ENCODE results near the gene WDFY4.

DNA sequence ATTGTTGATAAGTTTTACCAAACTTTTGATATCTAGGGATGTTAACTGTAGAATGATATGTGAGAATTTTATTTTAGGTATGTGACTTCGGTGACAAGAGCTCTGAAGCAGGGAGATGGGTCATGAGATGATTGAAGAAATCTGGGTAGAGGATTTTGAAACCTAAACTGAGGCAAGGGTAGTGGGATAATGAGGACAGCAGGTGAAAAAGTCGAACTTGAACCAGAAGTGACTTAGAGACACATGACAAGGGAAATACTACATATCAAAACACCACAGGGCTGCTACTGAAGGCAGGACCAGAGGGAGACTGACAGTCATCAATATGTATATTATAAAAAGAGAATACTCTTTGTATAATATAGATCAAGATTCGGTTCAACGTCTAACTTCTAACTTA is 113.2 kb downstream of the WDFY4 start:
- TF ChIP-seq CTCF (IDR thresholded peaks at IDR 0.05), result no peak
- TF ChIP-seq EZH2 (IDR thresholded peaks at IDR 0.05), result no peak
